OCI-LY1 (cell line): Measurements from ENCODE around the gene RANBP17.

Source experiments
- H2AFZ ChIP-seq: fragments of 200-600 bp; sonication (generic), shearing (Covaris generic); 2 replicates; pipeline ENCODE4 v1.6.0; 2014; ENCODE audit warnings: antibody characterized with exemption, mild to moderate bottlenecking, low read length
- H3F3A ChIP-seq: fragments of 200-600 bp; sonication (generic), shearing (Covaris generic); 2 replicates; pipeline ENCODE4 v1.6.0; 2014; ENCODE audit warnings: mild to moderate bottlenecking, antibody characterized with exemption, low read length, moderate library complexity; ENCODE audit not compliant: insufficient read depth
- H3K27ac ChIP-seq: fragments of 200-600 bp; sonication (generic); 2 replicates; pipeline ENCODE4 v1.5.1; 2014; ENCODE audit warnings: low read length, mixed run types, mild to moderate bottlenecking, low read depth; ENCODE audit not compliant: poor library complexity, severe bottlenecking
- H3K27me3 ChIP-seq: fragments of 200-600 bp; sonication (generic); 2 replicates; pipeline ENCODE4 v1.6.0; 2014; ENCODE audit warnings: antibody characterized with exemption, mild to moderate bottlenecking, low read length, moderate library complexity; ENCODE audit not compliant: insufficient read depth
- H3K36me3 ChIP-seq: fragments of 200-600 bp; sonication (generic); 2 replicates; pipeline ENCODE4 v1.6.1; 2014; ENCODE audit warnings: mild to moderate bottlenecking, antibody characterized with exemption, low read length, moderate library complexity, mixed read lengths; ENCODE audit not compliant: insufficient read depth
- H3K4me1 ChIP-seq: fragments of 200-600 bp; sonication (generic); 2 replicates; pipeline ENCODE4 v1.5.1; 2014; ENCODE audit warnings: mild to moderate bottlenecking, low read length, moderate library complexity; ENCODE audit not compliant: insufficient read depth, severe bottlenecking
- H3K4me2 ChIP-seq: fragments of 200-600 bp; sonication (generic), shearing (Covaris generic); 2 replicates; pipeline ENCODE4 v1.6.1; 2014; ENCODE audit warnings: low read length
- H3K4me3 ChIP-seq: fragments of 200-600 bp; sonication (generic); 2 replicates; pipeline ENCODE4 v1.5.1; 2014; ENCODE audit warnings: low read length, low read depth, mild to moderate bottlenecking, mixed read lengths; ENCODE audit not compliant: poor library complexity, severe bottlenecking
- H3K79me2 ChIP-seq: fragments of 200-600 bp; shearing (Covaris generic); 2 replicates; pipeline ENCODE4 v1.6.1; 2016; ENCODE audit warnings: mixed run types, low read length, mixed read lengths; ENCODE audit not compliant: insufficient read depth
- H3K9ac ChIP-seq: fragments of 200-600 bp; sonication (generic), shearing (Covaris generic); 2 replicates; pipeline ENCODE4 v1.6.1; 2014; ENCODE audit warnings: mild to moderate bottlenecking, low read length, mixed read lengths
- H3K9me2 ChIP-seq: fragments of 200-600 bp; sonication (generic), shearing (Covaris generic); 2 replicates; pipeline ENCODE4 v1.6.1; 2014; ENCODE audit warnings: low read depth, mild to moderate bottlenecking, low read length, mixed read lengths
- H3K9me3 ChIP-seq: fragments of 200-600 bp; shearing (Covaris generic); 2 replicates; pipeline ENCODE4 v1.6.1; 2014; ENCODE audit warnings: low read length, mixed read lengths
- H4K20me1 ChIP-seq: fragments of 200-600 bp; sonication (generic), shearing (Covaris generic); 2 replicates; pipeline ENCODE4 v1.6.0; 2016; ENCODE audit warnings: mild to moderate bottlenecking, low read length; ENCODE audit not compliant: insufficient read depth
- CTCF ChIP-seq: fragments of 200-600 bp; sonication (generic), shearing (Covaris generic); IDR thresholded peaks from 2 replicates; pipeline ENCODE4 v1.5.1; 2017; ENCODE audit warnings: mild to moderate bottlenecking, antibody characterized with exemption, low read length, moderate library complexity, mixed read lengths
- EZH2 ChIP-seq: fragments of 200-600 bp; sonication (generic), shearing (Covaris generic); IDR thresholded peaks from 2 replicates; pipeline ENCODE4 v1.8.0; 2017; ENCODE audit warnings: borderline replicate concordance, mixed run types, mild to moderate bottlenecking, antibody characterized with exemption, low read length, moderate library complexity, mixed read lengths

RANBP17 gene

GRCh38 chr5:171201310-171201709, 339.5 kb downstream of the RANBP17 start:
- Histone ChIP-seq H3K4me1 (no peaks in the 10 kb centered on the region), H3F3A (no peaks in the 10 kb centered on the region), H3K27me3 (no peaks in the 10 kb centered on the region), H3K9me2 (no peaks in the 10 kb centered on the region), H3K36me3 (no peaks in the 10 kb centered on the region), H4K20me1 (no peaks in the 10 kb centered on the region), H3K9ac (no peak overlapping the region), H3K27ac (no peak overlapping the region), H2AFZ (no peak overlapping the region), H3K79me2 (no peaks in the 10 kb centered on the region), H3K9me3 (no peaks in the 10 kb centered on the region), H3K4me3 (no peak overlapping the region), H3K4me2 (no peak overlapping the region)
- TF ChIP-seq CTCF (no peak), EZH2 (no peak)

- TF ChIP-seq EZH2 (no peak), CTCF (no peak)
Measured at GRCh38 chr5:171205375-171205774, 343.6 kb downstream of the RANBP17 start.

GRCh38 chr5:171207256-171207847, 345.5 kb downstream of the RANBP17 start:
- no peak overlapping the region for H2AFZ ChIP-seq
- no peaks in the 10 kb centered on the region for H3K9me3 ChIP-seq
- H3K9ac ChIP-seq: no peak overlapping the region
- no peak overlapping the region for H3K4me2 ChIP-seq
- TF ChIP-seq CTCF: peak; percentile 62; the same call in 1 of the 2 replicates
- no peak for TF ChIP-seq EZH2
- H3K4me3 ChIP-seq: no peak overlapping the region
- H3K79me2 ChIP-seq: no peaks in the 10 kb centered on the region
- H3K27me3 ChIP-seq: no peaks in the 10 kb centered on the region
- no peaks in the 10 kb centered on the region for H3K4me1 ChIP-seq
- H3F3A ChIP-seq: no peaks in the 10 kb centered on the region
- H4K20me1 ChIP-seq: no peaks in the 10 kb centered on the region
- no peaks in the 10 kb centered on the region for H3K36me3 ChIP-seq
- no peak overlapping the region for H3K27ac ChIP-seq
- H3K9me2 ChIP-seq: no peaks in the 10 kb centered on the region

More at GRCh38 chr5:171205375-171205774, 343.6 kb downstream of the RANBP17 start:
- no peaks in the 10 kb centered on the region for H3K4me1 ChIP-seq
- H3K36me3 ChIP-seq: no peaks in the 10 kb centered on the region
- no peaks in the 10 kb centered on the region for H3F3A ChIP-seq
- H3K27ac ChIP-seq: no peak overlapping the region
- H2AFZ ChIP-seq: no peak overlapping the region
- no peaks in the 10 kb centered on the region for H3K27me3 ChIP-seq
- no peak overlapping the region for H3K4me2 ChIP-seq
- H3K9me2 ChIP-seq: no peaks in the 10 kb centered on the region
- H4K20me1 ChIP-seq: no peaks in the 10 kb centered on the region
- no peak overlapping the region for H3K4me3 ChIP-seq
- no peaks in the 10 kb centered on the region for H3K9me3 ChIP-seq
- no peaks in the 10 kb centered on the region for H3K79me2 ChIP-seq
- H3K9ac ChIP-seq: no peak overlapping the region
